Activated CD8-positive, alpha-beta memory T cell treated with anti-CD3 and anti-CD28 coated beads, Interleukin-2, amount 10 ng/mL, durations not matched to agents 7 days and 5 days (primary cell): ENCODE measurements around the gene SLC25A33. TPM values are rescaled to one million over a fixed set of nuclear protein-coding genes. Genes with fewer than 3 reads are reported as not detected.
"Not testable (repeated sequence)": the region's sequence is repeated elsewhere in the genome, so short reads cannot be mapped to it uniquely, and the experiment has no call there.

Experiments
- ATAC-seq: fragments of 150-1000 bp; cut with Tn5 transposase; one replicate; pipeline ENCODE4 v1.10.0; 2021; ENCODE audit warnings: moderate library complexity
- CTCF ChIA-PET: fragments of 350-600 bp; sonication (Branson Sonifier 250); formaldehyde crosslinking; loops from one replicate; lab custom pipeline; 2021; ENCODE audit warnings: antibody characterized with exemption; lab: Charles Lee
- DNase-seq: peaks from one replicate; pipeline ENCODE4 v3.0.0-alpha.2; 2020
- H3K27ac Mint-ChIP-seq: one replicate; pipeline ENCODE4 v1.8.0; 2021; ENCODE audit warnings: mild to moderate bottlenecking, mixed read lengths
- H3K27me3 Mint-ChIP-seq: one replicate; pipeline ENCODE4 v1.8.0; 2021; ENCODE audit warnings: mixed read lengths
- H3K36me3 Mint-ChIP-seq: one replicate; pipeline ENCODE4 v1.8.0; 2021; ENCODE audit warnings: mild to moderate bottlenecking, mixed read lengths
- H3K4me1 Mint-ChIP-seq: one replicate; pipeline ENCODE4 v1.8.0; 2021; ENCODE audit warnings: mixed read lengths
- H3K4me3 Mint-ChIP-seq: one replicate; pipeline ENCODE4 v1.8.0; 2021; ENCODE audit warnings: mild to moderate bottlenecking, moderate library complexity, mixed read lengths
- H3K9me3 Mint-ChIP-seq: one replicate; pipeline ENCODE4 v1.8.0; 2022; ENCODE audit warnings: low read depth, mixed read lengths
- total RNA-seq, 2 experiments: library from RNA; stranded (reverse); gene quantifications; one replicate each; pipeline ENCODE4 v1.2.3, GENCODE V29; 2021

The SLC25A33 gene
- total RNA-seq, result 1 to 10 TPM; 4.5 to 7.7 TPM

GRCh38 chr1:9539165-9539828 is at the start of gene SLC25A33:
SLC25A33 (plus strand) TSS chr1:9539465; CDS start chr1:9539692, 227 bp downstream.
- CTCF ChIA-PET, result interaction anchor here (0.9 to 1.5 kb wide), 3 partner anchors 10 to 49 kb away, joined by 3 to 5 read pairs (median 3); partner anchors contain the start of gene TMEM201
- H3K27ac Mint-ChIP-seq, result peak within 1 kb of the TSS; percentile 76
- H3K9me3 Mint-ChIP-seq, result no peaks in the 10 kb centered on the region
- peak within 1 kb of the TSS; percentile 86 for H3K4me3 Mint-ChIP-seq
- H3K36me3 Mint-ChIP-seq, result peaks cover 5% of the 10 kb centered on the region
- ATAC-seq (peak; percentile 98), DNase-seq (peak; percentile 98)
- H3K4me1 Mint-ChIP-seq, result peaks cover 34% of the 10 kb centered on the region
- no peaks in the 10 kb centered on the region for H3K27me3 Mint-ChIP-seq

GRCh38 chr1:9490605-9491339 is 48.5 kb upstream of the SLC25A33 start:
- Mint-ChIP-seq H3K27me3 (peaks cover 25% of the 10 kb centered on the region), H3K4me1 (peaks cover 8% of the 10 kb centered on the region), H3K4me3 (no peak overlapping the region), H3K27ac (no peak overlapping the region), H3K36me3 (no peaks in the 10 kb centered on the region), H3K9me3 (no peaks in the 10 kb centered on the region)
- CTCF ChIA-PET, result interaction anchor here (0.6 to 7.2 kb wide), 44 partner anchors 11 to 486 kb away, joined by 3 to 87 read pairs (median 4); no protein-coding TSS in a partner anchor
- peak; percentile 71 for ATAC-seq
- peak; percentile 85 for DNase-seq

- Mint-ChIP-seq H3K27me3 (peaks cover 23% of the 10 kb centered on the region), H3K27ac (no peak overlapping the region), H3K9me3 (no peaks in the 10 kb centered on the region), H3K4me1 (peaks cover 10% of the 10 kb centered on the region), H3K4me3 (no peak overlapping the region), H3K36me3 (no peaks in the 10 kb centered on the region)
- CTCF ChIA-PET, result interaction anchor here (0.7 to 7.2 kb wide), 7 partner anchors 9 to 375 kb away, joined by 3 to 87 read pairs (median 13); partner anchors contain the start of gene H6PD
- ATAC-seq (no peak), DNase-seq (no peak)
These were observed 45.9 kb upstream of the SLC25A33 start for GRCh38 chr1:9493326-9493725.

- Mint-ChIP-seq H3K4me1 (peaks cover 10% of the 10 kb centered on the region), H3K36me3 (no peaks in the 10 kb centered on the region), H3K27me3 (peaks cover 33% of the 10 kb centered on the region), H3K27ac (peak overlapping the region; percentile 49), H3K4me3 (peak overlapping the region; percentile 61), H3K9me3 (no peaks in the 10 kb centered on the region)
- DNase-seq, result peak; percentile 73
- ATAC-seq, result peak; percentile 86
- CTCF ChIA-PET, result interaction anchor here (0.5 to 6.7 kb wide), 38 partner anchors 11 to 583 kb away, joined by 3 to 87 read pairs (median 3); partner anchors contain the start of genes H6PD and TMEM201
These were observed 44.1 kb upstream of the SLC25A33 start for GRCh38 chr1:9494936-9495758.

- H3K27ac Mint-ChIP-seq, result no peak overlapping the region
- CTCF ChIA-PET, result interaction anchor here (0.5 to 5.8 kb wide), 35 partner anchors 12 to 583 kb away, joined by 3 to 43 read pairs (median 3); partner anchors contain the start of genes H6PD and TMEM201
- ATAC-seq (no peak), DNase-seq (no peak)
- peaks cover 10% of the 10 kb centered on the region for H3K4me1 Mint-ChIP-seq
- H3K4me3 Mint-ChIP-seq, result peak overlapping the region; percentile 61
- H3K36me3 Mint-ChIP-seq, result no peaks in the 10 kb centered on the region
- peaks cover 37% of the 10 kb centered on the region for H3K27me3 Mint-ChIP-seq
- H3K9me3 Mint-ChIP-seq, result no peaks in the 10 kb centered on the region
These were observed 43.4 kb upstream of the SLC25A33 start for GRCh38 chr1:9495854-9496374.

GRCh38 chr1:9500756-9501754 is 38.2 kb upstream of the SLC25A33 start:
- no peak for ATAC-seq
- CTCF ChIA-PET, result interaction anchor here (0.7 to 1.2 kb wide), 2 partner anchors 11 to 606 kb away, joined by 3 to 4 read pairs; no protein-coding TSS in a partner anchor
- no peaks in the 10 kb centered on the region for H3K9me3 Mint-ChIP-seq
- peaks cover 22% of the 10 kb centered on the region for H3K27me3 Mint-ChIP-seq
- DNase-seq, result no peak
- no peaks in the 10 kb centered on the region for H3K36me3 Mint-ChIP-seq
- no peaks in the 10 kb centered on the region for H3K4me1 Mint-ChIP-seq
- no peak overlapping the region for H3K4me3 Mint-ChIP-seq
- H3K27ac Mint-ChIP-seq, result no peak overlapping the region

GRCh38 chr1:9503001-9503675 is 36.1 kb upstream of the SLC25A33 start:
- ATAC-seq (no peak), DNase-seq (no peak)
- Mint-ChIP-seq H3K36me3 (no peaks in the 10 kb centered on the region), H3K4me1 (no peaks in the 10 kb centered on the region), H3K9me3 (no peaks in the 10 kb centered on the region), H3K4me3 (no peak overlapping the region), H3K27me3 (peaks cover 21% of the 10 kb centered on the region), H3K27ac (no peak overlapping the region)
- CTCF ChIA-PET, result interaction anchor here (1.2 kb wide), 1 partner anchor 112 kb away, joined by 4 read pairs; no protein-coding TSS in a partner anchor

GRCh38 chr1:9505143-9505542 is 34.1 kb upstream of the SLC25A33 start:
- Mint-ChIP-seq H3K4me1 (no peaks in the 10 kb centered on the region), H3K9me3 (no peaks in the 10 kb centered on the region), H3K4me3 (no peak overlapping the region), H3K27me3 (peaks cover 10% of the 10 kb centered on the region), H3K36me3 (no peaks in the 10 kb centered on the region), H3K27ac (no peak overlapping the region)
- CTCF ChIA-PET, result no interaction called here
- ATAC-seq, result no peak
- no peak for DNase-seq

- Mint-ChIP-seq H3K9me3 (no peaks in the 10 kb centered on the region), H3K27ac (no peak overlapping the region), H3K4me1 (no peaks in the 10 kb centered on the region), H3K4me3 (no peak overlapping the region), H3K36me3 (no peaks in the 10 kb centered on the region), H3K27me3 (peaks cover 4% of the 10 kb centered on the region)
- no peak for ATAC-seq
- DNase-seq, result no peak
- CTCF ChIA-PET, result interaction anchor here (1.2 to 2.1 kb wide), 2 partner anchors 11 to 16 kb away, joined by 4 to 6 read pairs; no protein-coding TSS in a partner anchor
These were observed 32.4 kb upstream of the SLC25A33 start for GRCh38 chr1:9506901-9507300.

GRCh38 chr1:9510130-9510529 is 29.1 kb upstream of the SLC25A33 start:
- Mint-ChIP-seq H3K27ac (no peak overlapping the region), H3K27me3 (peaks cover 11% of the 10 kb centered on the region), H3K36me3 (no peaks in the 10 kb centered on the region), H3K4me3 (no peak overlapping the region), H3K4me1 (no peaks in the 10 kb centered on the region), H3K9me3 (no peaks in the 10 kb centered on the region)
- CTCF ChIA-PET, result interaction anchor here (0.7 kb wide), 1 partner anchor 16 kb away, joined by 3 read pairs; no protein-coding TSS in a partner anchor
- DNase-seq (no peak), ATAC-seq (no peak)

GRCh38 chr1:9515550-9515949 is 23.7 kb upstream of the SLC25A33 start:
- DNase-seq, H3K4me3 Mint-ChIP-seq, H3K4me1 Mint-ChIP-seq, H3K27me3 Mint-ChIP-seq, H3K27ac Mint-ChIP-seq, H3K36me3 Mint-ChIP-seq, CTCF ChIA-PET, ATAC-seq, H3K9me3 Mint-ChIP-seq: not testable (repeated sequence)
